ENCODE results near the gene LRRC59.

DNA sequence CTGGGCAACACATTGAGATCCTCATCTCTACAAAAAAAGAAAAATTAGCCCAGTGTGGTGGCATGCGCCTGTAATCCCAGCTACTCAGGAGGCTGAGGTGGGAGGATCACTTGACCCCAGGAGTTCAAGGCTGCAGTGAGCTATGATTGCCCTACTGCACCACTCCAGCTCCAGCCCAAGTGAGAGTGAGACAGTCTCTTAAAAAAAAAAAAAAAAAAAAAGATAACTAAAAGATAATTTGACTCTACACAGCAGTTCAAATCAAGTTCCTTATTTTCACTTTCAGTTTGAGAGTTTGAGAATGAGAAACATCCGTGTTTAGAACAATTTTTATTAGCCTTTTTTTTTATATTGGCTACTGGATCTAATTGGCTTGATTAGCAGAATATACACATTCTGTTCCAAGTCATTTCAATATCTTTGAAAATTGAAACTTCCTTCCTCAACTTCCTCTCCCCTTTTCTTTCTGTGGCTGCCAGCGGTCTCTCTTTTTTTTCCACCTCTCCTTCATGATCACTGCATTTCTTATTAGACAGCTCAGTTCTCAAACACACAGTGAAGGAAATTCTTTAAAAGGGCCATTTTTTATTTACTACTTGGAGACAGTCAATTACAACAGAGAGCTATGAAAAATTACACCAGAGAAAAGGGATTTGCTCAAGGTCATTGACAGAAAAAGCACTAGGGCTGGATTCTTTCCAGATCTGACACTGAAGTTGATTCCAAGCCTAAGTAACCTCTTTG is 24.2 kb upstream of the LRRC59 start:
- TF ChIP-seq, protein P1, sequence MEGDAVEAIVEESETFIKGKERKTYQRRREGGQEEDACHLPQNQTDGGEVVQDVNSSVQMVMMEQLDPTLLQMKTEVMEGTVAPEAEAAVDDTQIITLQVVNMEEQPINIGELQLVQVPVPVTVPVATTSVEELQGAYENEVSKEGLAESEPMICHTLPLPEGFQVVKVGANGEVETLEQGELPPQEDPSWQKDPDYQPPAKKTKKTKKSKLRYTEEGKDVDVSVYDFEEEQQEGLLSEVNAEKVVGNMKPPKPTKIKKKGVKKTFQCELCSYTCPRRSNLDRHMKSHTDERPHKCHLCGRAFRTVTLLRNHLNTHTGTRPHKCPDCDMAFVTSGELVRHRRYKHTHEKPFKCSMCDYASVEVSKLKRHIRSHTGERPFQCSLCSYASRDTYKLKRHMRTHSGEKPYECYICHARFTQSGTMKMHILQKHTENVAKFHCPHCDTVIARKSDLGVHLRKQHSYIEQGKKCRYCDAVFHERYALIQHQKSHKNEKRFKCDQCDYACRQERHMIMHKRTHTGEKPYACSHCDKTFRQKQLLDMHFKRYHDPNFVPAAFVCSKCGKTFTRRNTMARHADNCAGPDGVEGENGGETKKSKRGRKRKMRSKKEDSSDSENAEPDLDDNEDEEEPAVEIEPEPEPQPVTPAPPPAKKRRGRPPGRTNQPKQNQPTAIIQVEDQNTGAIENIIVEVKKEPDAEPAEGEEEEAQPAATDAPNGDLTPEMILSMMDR (IDR thresholded peaks at IDR 0.05; ENCODE audit: insufficient read depth, low read length, poor library complexity, severe bottlenecking), result no peak
- no peak for TF ChIP-seq EZH2phosphoT487 (conservative IDR thresholded peaks at IDR 0.05; ENCODE audit: low read length)

Measured in SU-DHL-6 (cell line).